Choroid plexus epithelial cell (primary cell): ENCODE data around the gene ADD3.

Experiments used
- DNase-seq: peaks from one replicate; pipeline ENCODE4 v3.0.0-alpha.2; 2010; ENCODE audit warnings: low read depth
- H3K4me3 ChIP-seq: 2 replicates; pipeline ENCODE4 v1.5.1; 2011; ENCODE audit warnings: low read depth, mild to moderate bottlenecking, control low read depth, low read length, moderate library complexity
- TF ChIP-seq, protein P1 (sequence below): conservative IDR thresholded peaks from 2 replicates; pipeline ENCODE4 v1.5.1; 2011; ENCODE audit warnings: low read depth, mild to moderate bottlenecking, control low read depth, inconsistent platforms, low read length, moderate library complexity

The ADD3 gene

DNA sequence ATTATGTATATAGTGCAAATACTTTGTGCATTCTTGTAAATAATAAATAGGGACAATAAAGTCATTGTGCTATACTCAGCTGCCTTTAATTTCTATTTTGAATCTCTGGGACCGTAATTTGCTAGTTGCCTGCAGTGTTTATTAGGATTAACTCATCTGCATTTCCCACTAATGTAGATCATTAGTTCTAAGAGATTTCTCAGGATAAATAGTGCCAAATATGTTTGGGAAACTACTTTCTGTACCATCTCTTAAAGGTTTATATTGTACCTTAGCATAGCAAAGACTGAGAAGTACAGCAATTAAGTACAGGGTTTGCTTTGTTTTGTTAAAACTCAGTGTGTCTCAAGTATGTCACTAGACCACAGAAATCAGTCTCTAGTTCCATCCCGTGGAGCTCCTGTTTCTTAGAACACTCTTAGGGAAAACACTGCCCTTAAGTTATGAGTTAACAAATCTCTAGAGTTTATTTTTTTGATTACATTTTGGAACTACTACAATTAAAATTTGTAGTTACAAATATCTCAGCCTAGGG lies 26.0 kb downstream of the ADD3 start:
- TF ChIP-seq, protein P1, sequence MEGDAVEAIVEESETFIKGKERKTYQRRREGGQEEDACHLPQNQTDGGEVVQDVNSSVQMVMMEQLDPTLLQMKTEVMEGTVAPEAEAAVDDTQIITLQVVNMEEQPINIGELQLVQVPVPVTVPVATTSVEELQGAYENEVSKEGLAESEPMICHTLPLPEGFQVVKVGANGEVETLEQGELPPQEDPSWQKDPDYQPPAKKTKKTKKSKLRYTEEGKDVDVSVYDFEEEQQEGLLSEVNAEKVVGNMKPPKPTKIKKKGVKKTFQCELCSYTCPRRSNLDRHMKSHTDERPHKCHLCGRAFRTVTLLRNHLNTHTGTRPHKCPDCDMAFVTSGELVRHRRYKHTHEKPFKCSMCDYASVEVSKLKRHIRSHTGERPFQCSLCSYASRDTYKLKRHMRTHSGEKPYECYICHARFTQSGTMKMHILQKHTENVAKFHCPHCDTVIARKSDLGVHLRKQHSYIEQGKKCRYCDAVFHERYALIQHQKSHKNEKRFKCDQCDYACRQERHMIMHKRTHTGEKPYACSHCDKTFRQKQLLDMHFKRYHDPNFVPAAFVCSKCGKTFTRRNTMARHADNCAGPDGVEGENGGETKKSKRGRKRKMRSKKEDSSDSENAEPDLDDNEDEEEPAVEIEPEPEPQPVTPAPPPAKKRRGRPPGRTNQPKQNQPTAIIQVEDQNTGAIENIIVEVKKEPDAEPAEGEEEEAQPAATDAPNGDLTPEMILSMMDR: no peak
- DNase-seq: no peak
- H3K4me3 ChIP-seq: no peak overlapping the region

DNA sequence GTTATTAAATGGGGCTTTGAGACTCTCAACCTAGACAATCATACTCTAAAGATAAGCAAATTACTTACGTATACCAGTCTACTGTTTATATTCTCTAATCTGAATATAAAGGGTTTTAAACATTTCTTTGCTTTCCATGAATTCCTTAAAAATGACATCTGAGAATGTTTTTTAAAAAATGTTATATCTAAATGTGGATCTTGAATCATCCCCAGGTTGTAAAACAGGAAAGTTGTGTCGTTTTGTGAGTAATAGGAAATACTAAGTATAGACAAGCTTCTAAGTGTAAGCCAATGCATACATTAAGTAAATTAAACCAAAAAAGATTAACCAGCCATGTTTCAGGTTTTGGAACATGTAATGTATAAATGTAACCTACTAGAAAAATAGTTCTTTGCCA lies 26.8 kb downstream of the ADD3 start:
- no peak overlapping the region for H3K4me3 ChIP-seq
- DNase-seq: no peak
- TF ChIP-seq, protein P1: no peak

DNA sequence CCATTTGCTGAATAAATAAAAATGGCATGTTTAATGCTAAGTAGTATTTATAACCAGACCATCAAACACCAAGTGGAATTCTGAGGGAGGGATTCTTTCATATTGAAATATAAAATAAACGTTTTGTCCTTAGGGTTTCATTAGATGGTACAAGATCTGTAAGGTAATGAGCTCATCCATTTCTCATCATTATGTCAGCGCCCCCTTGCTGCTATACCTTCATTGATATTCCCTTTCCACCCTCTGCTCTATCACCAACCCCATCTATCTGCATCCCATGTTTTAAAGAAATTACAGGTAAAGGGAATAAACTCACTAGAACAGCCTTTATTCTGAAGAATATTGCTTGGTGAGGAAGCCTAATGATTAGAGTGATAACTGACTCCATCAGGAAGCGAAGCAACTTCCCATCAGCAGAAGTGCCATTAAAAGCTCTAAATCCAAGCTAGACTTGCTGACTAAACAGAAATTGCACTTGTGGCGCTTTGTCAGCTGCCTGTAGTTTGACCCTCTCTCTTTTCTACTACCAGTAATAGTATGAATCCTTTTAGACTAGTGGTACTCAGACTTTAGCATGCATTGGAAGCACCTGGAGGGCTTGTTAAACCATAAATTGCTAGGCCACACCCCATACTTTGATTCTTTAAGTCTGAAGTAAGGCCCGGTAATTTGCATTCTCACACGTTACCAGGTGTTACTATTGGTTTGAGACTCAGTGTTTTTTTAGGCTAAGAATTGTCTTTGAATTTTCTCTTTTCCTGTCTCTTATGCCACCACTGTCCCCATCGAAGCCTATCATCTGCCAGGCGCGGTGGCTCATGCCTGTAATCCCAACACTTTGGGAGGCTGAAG lies 27.5 kb downstream of the ADD3 start:
- DNase-seq: no peak
- no peak overlapping the region for H3K4me3 ChIP-seq
- TF ChIP-seq, protein P1: no peak

DNA sequence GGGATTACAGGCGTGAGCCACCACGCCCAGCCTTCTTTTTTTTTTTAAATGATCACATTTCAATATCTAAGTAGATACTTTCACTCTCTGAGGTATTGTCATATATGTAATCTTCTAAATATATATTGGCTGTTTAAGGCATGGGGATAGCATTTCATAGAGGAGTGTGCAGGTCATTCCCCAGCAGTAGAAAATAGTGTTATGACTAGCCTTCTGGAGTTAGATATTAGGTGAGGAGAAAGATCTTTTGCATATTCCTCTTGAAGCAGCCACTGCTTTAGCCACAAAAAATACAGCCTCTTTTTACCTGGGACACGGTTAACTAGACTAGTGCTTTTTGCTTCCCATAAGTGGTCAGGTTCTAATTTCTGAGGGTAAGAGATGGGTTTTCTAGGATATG lies 28.9 kb downstream of the ADD3 start:
- H3K4me3 ChIP-seq: no peak overlapping the region
- DNase-seq: no peak
- TF ChIP-seq, protein P1: no peak

DNA sequence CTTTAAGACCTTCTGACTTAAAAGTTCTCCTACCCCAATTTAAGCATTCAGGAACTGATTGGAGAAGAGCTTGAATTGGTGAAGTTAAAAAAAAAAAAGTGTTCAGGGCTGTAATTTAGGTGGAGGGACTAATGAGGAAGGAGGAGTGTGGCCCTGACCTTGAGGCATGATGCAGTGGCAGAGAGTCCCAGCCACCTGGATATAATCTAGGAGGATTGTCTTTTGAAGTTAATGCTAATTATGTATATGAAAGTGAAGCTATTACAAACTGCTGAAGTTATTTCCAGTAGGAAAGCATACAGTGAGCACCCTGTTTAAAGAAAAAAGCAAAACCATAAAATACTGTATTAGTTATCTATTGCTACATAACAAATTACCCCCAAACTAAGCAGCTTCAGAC lies 31.5 kb downstream of the ADD3 start:
- H3K4me3 ChIP-seq: no peak overlapping the region
- TF ChIP-seq, protein P1: no peak
- no peak for DNase-seq

DNA sequence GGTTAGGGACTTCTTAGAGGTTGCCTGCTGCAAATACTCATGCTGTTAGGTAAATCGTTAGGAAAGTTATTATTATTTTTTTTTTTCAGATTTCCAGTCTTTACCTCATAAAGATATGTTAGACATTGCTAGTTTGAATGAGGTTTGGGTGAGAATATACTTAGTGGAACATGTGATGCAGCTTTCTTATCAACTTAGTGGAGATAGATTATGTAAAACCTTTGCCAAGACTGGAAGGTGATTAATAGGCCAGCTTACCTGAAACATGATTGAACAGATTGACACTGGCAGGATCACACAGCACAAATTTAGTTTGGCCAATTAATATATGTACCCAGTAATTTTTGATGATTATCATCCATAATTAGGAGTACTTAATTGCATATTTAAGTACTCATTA lies 32.3 kb downstream of the ADD3 start:
- TF ChIP-seq, protein P1: no peak
- no peak for DNase-seq
- H3K4me3 ChIP-seq: no peak overlapping the region
